Tibial nerve (tissue), 4 donors: Measurements from ENCODE around the gene ASB13.

Experiments
- EP300 ChIP-seq, 2 donors: sonication (generic); formaldehyde crosslinking; IDR thresholded peaks; one replicate each; pipeline ENCODE4 v1.6.1; 2017; ENCODE audit warnings: antibody characterized with exemption in 2 of 2, mild to moderate bottlenecking in 1 of 2
- POLR2A ChIP-seq, 2 donors: fragments of 450-650 bp; IDR thresholded peaks; one replicate each; pipeline ENCODE4 v1.6.1; 2017; ENCODE audit warnings: antibody characterized with exemption in 2 of 2, mild to moderate bottlenecking in 2 of 2, moderate library complexity in 2 of 2
- TF ChIP-seq, protein P1 (sequence below), 5 experiments: fragments of 200-600 bp in 3 of 5; fragments of 450-650 bp in 2 of 5; sonication (generic) in 3 of 5; IDR thresholded peaks; one replicate each; pipeline ENCODE4 v1.5.1; 2016 to 2019; ENCODE audit warnings: antibody characterized with exemption in 5 of 5, mild to moderate bottlenecking in 3 of 5, moderate library complexity in 2 of 5

DNA sequence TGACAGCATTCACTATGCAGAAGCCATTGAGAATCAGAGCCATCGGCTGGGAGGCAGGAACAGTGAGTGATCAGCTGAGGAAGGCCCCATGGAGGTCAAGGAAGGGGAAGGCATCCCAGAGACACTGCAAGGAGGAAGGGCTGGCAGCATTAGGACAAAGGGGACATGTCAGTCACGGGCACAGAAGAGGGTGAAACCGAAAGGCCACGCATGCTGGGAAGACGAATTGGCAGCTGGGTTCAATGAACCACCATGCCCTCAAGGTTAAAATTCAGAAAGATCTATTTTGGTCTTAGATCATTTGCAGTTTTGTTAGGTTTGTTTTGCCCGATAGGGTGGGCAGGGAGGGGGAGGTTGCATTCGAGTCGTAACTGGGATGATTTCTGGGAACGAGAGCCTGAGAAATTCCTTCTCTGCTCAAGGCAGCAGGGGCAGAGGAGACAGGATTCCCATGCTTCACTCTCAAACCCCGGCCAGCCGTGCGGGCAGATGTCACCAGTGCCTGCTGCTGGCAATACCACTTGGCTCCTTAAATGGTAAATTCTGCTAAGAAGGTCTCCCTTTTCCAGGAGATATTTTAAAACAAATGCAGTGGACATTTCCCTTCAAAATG is 57.7 kb downstream of the ASB13 start:
- TF ChIP-seq, protein P1, sequence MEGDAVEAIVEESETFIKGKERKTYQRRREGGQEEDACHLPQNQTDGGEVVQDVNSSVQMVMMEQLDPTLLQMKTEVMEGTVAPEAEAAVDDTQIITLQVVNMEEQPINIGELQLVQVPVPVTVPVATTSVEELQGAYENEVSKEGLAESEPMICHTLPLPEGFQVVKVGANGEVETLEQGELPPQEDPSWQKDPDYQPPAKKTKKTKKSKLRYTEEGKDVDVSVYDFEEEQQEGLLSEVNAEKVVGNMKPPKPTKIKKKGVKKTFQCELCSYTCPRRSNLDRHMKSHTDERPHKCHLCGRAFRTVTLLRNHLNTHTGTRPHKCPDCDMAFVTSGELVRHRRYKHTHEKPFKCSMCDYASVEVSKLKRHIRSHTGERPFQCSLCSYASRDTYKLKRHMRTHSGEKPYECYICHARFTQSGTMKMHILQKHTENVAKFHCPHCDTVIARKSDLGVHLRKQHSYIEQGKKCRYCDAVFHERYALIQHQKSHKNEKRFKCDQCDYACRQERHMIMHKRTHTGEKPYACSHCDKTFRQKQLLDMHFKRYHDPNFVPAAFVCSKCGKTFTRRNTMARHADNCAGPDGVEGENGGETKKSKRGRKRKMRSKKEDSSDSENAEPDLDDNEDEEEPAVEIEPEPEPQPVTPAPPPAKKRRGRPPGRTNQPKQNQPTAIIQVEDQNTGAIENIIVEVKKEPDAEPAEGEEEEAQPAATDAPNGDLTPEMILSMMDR (IDR thresholded peaks at IDR 0.05): no peak
- TF ChIP-seq EP300 (IDR thresholded peaks at IDR 0.05) (no peak), POLR2A (IDR thresholded peaks at IDR 0.05) (no peak)
